GM12873 (cell line): ENCODE results near the gene TCF7L1.

Source experiments
- CTCF ChIP-seq: IDR thresholded peaks from 2 replicates; pipeline ENCODE4 v1.5.1; 2012; ENCODE audit warnings: low read depth, mild to moderate bottlenecking, moderate library complexity, low read length, control low read depth; ENCODE audit not compliant: insufficient read depth; ENCODE audit errors: missing control alignments

TCF7L1 gene

GRCh38 chr2:85310330-85310729 is 177.1 kb downstream of the TCF7L1 start:
- no peak for TF ChIP-seq CTCF

GRCh38 chr2:85312404-85312803 is 179.2 kb downstream of the TCF7L1 start:
- no peak for TF ChIP-seq CTCF

GRCh38 chr2:85314884-85315242 is 181.7 kb downstream of the TCF7L1 start:
- no peak for TF ChIP-seq CTCF

GRCh38 chr2:85318222-85319074 is 185.3 kb downstream of the TCF7L1 start:
- no peak for TF ChIP-seq CTCF

GRCh38 chr2:85319796-85320195 is 186.6 kb downstream of the TCF7L1 start:
- TF ChIP-seq CTCF: no peak

- TF ChIP-seq CTCF: no peak
These were observed 190.3 kb downstream of the TCF7L1 start for GRCh38 chr2:85323351-85323987.

- no peak for TF ChIP-seq CTCF
These were observed 191.7 kb downstream of the TCF7L1 start for GRCh38 chr2:85324639-85325465.
